Mammary epithelial cell (primary cell): ENCODE results near the gene SYT12.

ENCODE experiments used
- CTCF ChIP-seq, 2 donors: IDR thresholded peaks in 1 of 2; conservative IDR thresholded peaks in 1 of 2; 2 replicates each; pipeline ENCODE4 v1.5.1; 2011 to 2012; ENCODE audit warnings: inconsistent platforms in 2 of 2, low read length in 2 of 2, mild to moderate bottlenecking in 2 of 2, control low read depth in 1 of 2, low read depth in 1 of 2; ENCODE audit not compliant: insufficient read depth in 1 of 2; ENCODE audit errors: extremely low read depth in 1 of 2
- EZH2 ChIP-seq: IDR thresholded peaks from 2 replicates; pipeline ENCODE4 v1.6.1; 2012; ENCODE audit warnings: low read length, inconsistent platforms, borderline replicate concordance

GRCh38 chr11:66979336-66979980 lies 43.5 kb upstream of the SYT12 start:
- TF ChIP-seq CTCF (conservative IDR thresholded peaks at IDR 0.05 in 1 of 2, IDR thresholded peaks at IDR 0.05 in 1 of 2; ENCODE audit: extremely low read depth in 1 of 2, insufficient read depth in 1 of 2, low read depth in 1 of 2, low read length in 2 of 2) (no peak), EZH2 (no peak)
